Superior temporal gyrus (tissue), 1 donor: ENCODE data around the gene NELFCD.
"Not testable (repeated sequence)": the region's sequence is repeated elsewhere in the genome, so short reads cannot be mapped to it uniquely, and the experiment has no call there.

Experiments
- DNase-seq: peaks from one replicate; pipeline ENCODE4 v3.0.0-alpha.2; 2016; ENCODE audit errors: extremely low spot score

Gene NELFCD

GRCh38 chr20:59008715-59009336 lies 27.8 kb downstream of the NELFCD start:
- DNase-seq = no peak

GRCh38 chr20:59010321-59010994 lies 29.4 kb downstream of the NELFCD start:
- DNase-seq = no peak

- DNase-seq = no peak
These were observed 30.2 kb downstream of the NELFCD start for GRCh38 chr20:59010995-59011873.

- DNase-seq = not testable (repeated sequence)
These were observed 30.8 kb downstream of the NELFCD start for GRCh38 chr20:59011874-59012157.

GRCh38 chr20:59013031-59013951 lies 32.2 kb downstream of the NELFCD start:
- DNase-seq = no peak

- DNase-seq = no peak
These were observed 33.0 kb downstream of the NELFCD start for GRCh38 chr20:59013959-59014608.

GRCh38 chr20:59014680-59015389 lies 33.8 kb downstream of the NELFCD start:
- DNase-seq = no peak

- no peak for DNase-seq
These were observed 34.4 kb downstream of the NELFCD start for GRCh38 chr20:59015411-59015810.

GRCh38 chr20:59015812-59016711 lies 35.0 kb downstream of the NELFCD start:
- no peak for DNase-seq

- DNase-seq = no peak
These were observed 35.9 kb downstream of the NELFCD start for GRCh38 chr20:59016795-59017492.

- no peak for DNase-seq
These were observed 36.6 kb downstream of the NELFCD start for GRCh38 chr20:59017493-59018231.

GRCh38 chr20:59018817-59019216 lies 37.8 kb downstream of the NELFCD start:
- DNase-seq = no peak

- DNase-seq = no peak
These were observed 38.2 kb downstream of the NELFCD start, which contains the start of gene TUBB1 for GRCh38 chr20:59019217-59019616. Gene TUBB1, plus strand, starts transcription at chr20:59019429. Its CDS starts 94 bp downstream, at chr20:59019523.

GRCh38 chr20:59020938-59021551 lies 40.0 kb downstream of the NELFCD start:
- no peak for DNase-seq

- DNase-seq = no peak
These were observed 41.7 kb downstream of the NELFCD start for GRCh38 chr20:59022754-59023153.

GRCh38 chr20:59023616-59024015 lies 42.6 kb downstream of the NELFCD start:
- DNase-seq = no peak

- no peak for DNase-seq
These were observed 43.1 kb downstream of the NELFCD start for GRCh38 chr20:59024111-59024530.

- no peak for DNase-seq
These were observed 44.0 kb downstream of the NELFCD start for GRCh38 chr20:59025086-59025485.
